GM11168 (cell line): Measurements from ENCODE around the gene TBX19.

Source experiments
- in situ Hi-C: fragments of 300-500 bp; cut with MboI; formaldehyde crosslinking; loops from one replicate; pipeline ENCODE4 v1.12.0; 2022; ENCODE audit warnings: low sequenced_read_pairs; ENCODE audit not compliant: unreplicated experiment

Gene TBX19

DNA sequence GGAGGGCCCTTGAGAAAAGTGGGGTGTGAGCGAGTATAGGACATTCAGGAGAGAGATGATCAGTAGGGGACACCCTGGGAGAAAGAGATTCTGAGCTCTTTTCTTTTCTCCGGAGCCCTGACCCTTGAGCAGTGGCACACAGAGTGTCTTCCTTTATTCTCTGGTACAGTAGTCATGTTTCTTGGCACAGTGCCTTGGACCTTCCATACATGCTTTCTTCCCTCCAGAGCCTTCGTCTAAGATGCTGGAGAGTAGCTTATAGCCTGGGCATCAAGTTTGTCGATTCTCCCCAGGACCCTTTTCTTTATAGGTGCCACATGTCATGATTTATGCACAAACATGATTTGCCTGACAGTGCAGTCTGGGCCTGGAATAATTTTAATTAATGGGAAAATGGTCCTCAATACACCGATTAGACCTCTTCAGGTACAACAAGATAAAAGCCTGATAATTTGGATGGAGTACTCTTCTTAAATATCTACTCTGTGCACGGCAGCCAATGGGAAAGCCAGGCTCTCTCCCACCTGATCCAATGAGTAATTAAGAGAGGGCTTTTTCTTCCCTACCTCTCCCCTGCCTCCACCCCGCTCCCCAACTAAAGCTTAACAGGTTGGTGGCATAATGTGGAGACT lies at the start of gene TBX19:
TBX19 (plus strand) TSS at position 582 of the 632 bp plus-strand sequence. CDS start 214 bp downstream, outside the sequence.
- in situ Hi-C loops, result no loop called here

DNA sequence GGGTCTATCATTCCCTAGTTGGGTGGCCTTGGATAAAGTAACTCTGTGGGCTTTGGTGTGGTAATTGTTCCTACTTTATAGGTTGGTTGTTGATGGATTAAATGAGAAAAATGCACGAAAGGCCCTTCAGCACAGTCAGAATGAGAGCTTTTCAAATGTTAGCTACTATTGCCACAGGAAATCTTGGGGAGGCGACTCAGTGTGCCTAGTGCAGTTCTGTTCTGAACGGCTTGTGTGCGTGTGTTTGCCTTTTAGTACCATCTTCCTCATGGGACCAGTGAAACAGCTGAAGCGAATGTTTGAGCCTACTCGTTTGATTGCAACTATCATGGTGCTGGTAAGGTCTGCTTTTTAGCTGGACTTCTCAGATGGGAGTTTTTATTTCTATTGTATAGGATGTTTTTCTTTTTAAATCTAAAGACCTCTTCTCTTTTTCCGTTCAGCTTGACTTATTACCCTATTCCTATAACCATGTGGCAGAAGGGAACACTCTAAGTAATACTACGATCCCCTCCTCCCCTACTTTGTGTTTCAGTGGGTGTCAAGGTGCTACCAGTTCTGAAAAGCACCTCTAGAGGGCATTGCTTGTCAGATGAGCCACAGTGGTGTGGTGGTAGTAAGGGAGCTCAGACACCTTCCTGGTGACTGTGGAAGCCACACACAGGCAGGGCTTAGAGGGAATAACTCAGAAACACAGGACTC lies 45.7 kb upstream of the TBX19 start:
- in situ Hi-C loops, result no loop called here

DNA sequence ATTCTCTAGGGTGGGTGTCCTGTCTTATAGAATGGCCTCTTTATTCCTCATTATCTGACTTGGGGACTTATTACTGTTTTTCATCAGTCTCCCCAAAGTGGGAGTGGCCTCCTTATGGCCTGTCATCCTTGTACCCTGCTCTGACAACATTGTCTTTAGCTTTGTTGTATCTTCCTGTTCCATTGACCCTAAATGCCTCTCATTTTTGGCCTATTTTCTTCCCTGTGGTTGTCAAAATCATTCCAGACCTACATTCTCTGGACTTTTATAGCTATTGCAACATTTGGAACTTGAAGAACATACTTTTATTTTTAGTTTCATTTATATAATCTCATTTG lies 45.2 kb upstream of the TBX19 start:
- in situ Hi-C loops, result no loop called here

DNA sequence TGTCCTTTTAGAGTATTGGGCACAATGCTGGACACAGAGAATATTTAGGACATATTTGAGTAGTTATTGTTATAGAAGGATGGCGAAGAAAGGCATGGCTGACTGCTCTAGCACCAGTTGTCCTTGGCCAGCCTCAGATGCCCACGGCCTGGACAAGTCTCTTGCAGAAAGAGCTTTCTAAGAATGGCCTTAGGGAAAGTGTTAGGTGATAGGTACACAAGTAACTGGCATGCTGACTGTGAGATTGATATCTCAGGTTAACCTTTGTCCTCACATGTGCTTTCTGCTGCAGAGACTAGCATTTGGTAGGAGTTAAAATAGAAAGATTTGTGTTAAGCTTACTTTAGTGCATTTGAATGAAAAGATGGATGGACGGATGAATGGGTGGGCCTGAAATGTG lies 44.7 kb upstream of the TBX19 start:
- in situ Hi-C loops, result no loop called here

DNA sequence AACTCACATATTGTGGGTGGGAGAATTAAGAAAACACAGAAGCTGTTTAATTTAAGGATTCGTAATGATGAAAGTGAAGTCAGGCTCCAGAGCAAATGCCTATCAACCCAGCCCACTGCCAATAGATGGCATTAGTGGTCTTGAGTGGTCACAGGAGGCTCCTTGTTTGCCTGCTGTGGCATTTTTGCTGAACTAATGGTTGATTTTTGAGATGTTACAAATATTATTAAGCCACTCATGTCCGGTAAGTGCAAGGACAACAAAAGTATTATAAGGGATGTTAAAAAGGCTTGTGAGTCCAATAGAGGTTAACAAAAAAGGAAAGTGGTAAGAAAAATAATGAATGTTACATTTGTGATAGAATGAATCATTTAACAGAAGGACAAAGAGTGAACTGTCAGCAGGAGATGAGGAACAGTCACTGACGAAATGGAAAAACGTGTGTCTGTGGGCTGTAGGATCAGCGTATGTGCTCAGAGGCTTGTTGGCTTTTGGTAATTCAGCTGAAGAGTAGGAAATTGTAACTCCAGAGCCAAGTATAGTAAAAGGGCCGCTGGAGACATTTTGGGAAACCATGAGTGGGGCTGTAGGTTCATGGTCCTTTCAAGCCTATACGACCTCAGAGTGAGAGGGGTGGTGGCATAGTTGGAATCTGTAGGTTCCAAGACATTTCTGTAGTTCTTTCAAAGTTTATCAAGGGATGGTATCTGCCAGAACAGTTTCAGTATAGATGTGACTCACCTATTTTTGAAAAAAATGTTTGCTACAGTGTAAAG lies 43.7 kb upstream of the TBX19 start:
- in situ Hi-C loops, result no loop called here

DNA sequence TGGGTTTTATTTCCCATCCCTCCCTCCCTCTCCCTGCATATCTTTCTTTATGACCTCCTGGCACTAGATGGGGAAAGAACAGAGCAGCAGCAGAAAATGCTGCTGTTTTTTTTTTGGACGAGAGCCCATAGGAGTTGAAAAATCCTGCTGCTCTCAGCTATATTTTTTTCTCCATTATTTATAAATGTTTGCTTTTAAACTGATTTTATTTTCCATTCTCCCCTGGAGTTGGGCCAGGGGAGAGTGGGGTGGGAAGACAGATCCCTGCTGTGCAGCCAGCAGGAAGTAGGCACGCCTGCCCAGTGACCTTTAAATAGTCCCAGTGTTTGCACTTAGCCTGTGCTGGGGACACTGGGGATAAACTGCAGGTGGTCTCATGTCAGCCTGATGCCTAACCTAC lies 37.5 kb upstream of the TBX19 start:
- in situ Hi-C loops, result no loop called here

DNA sequence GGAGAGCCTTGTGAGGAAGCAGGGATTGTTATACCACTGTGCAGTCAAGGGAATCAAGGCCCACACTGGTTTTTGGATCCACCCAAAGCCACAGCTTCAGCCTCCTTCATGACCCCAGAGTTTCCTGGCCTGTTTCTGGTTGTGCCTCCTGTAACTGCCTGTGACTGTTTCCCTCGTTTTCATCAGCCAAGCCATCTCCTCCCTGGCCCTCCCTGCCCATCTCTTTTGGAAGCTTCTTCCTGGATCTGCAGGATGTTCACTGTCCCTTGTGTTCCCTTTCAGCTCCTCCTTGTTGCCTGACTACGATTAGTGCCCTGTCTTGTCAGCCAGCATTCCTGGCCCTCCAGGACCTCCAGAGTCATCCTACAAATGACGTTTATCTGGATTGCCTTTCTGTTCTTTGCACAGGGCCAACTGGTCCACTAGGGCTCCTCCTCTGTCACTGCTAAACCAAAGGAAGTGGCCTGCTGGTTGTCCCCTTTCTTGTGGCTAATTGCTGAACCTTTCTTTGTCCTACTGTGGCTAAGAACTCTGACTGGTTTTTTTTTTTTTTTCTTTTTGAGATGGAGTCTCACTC lies 37.0 kb upstream of the TBX19 start:
- in situ Hi-C loops, result no loop called here

DNA sequence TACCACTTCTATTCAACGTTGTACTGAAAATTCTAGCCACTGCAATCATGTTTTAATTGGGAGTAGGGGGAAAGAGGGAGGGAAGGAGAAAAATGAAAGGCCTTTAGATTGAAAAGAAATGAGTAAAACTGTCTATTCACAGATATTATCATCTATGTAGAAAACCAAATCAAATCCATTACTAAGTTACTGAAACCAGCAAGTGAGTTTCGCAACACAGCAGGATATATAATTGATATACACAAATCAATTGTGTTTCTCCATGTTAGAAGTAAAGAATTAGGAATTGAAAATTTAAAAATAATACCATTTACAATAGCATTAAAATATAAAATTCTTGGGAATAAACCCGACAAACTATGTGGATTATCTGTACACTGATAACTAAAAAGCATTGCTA lies 35.6 kb upstream of the TBX19 start:
- in situ Hi-C loops, result no loop called here

DNA sequence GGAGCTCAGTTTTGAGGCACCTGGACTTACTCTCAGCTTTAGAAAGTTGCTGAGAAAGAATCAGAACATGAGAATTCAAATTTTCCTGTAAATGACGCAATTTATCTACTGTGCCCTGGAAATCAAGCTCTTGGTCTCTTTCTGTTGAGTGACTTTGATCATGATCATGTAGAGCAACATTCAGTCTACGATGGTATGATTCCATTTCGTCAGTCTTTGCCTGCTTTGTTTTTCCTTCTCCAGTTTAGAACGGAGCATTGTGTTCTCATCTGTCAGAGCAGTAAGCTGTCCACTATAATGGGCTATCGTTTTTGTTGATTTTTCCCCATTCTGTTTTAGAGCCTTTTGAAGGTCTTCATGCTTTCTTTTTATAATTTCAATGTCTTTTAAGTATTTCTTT lies 34.2 kb upstream of the TBX19 start:
- in situ Hi-C loops, result no loop called here

DNA sequence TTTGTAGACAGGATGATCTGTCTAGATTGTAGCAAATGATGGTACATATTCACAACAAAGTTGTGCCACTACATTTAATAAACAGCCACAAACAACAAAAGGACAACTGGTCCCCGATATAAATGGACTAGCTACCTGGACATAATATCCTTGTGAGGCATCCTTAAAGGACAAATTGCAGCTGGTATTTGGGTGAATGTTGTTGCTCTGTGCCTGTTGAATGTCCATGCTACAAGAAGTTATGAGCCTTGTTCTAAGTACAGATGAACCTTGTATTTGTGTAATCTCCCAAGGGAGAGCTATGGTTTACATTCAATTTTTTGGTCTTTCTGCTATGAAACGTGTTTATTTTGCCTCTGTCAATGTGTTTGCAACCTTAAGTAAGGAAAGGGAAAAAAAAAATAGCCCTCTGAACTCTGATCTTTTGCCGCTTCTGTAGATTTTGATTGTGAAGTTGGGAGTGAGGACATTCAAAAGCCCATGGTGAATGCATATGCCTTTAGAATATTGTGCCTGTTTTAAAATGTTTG lies 28.4 kb upstream of the TBX19 start:
- in situ Hi-C loops, result no loop called here

DNA sequence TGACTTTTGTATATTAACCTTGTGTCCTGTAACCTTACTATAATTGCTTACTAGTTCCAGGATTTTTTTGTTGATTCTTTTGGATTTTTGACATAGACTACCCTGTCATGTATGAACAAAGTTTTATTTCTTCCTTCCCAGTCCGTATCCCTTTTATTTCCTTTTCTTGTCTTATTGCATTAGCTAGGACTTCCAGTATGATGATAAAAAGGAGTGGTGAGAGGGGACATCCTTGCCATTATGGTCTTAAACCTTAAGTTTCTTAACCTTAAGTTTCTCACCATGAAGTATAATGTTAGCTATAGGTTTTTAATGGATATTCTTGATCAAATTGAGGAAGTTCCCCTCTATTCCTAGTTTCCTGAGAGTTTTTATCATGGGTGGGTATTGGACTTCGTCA lies 24.5 kb upstream of the TBX19 start:
- in situ Hi-C loops, result no loop called here

DNA sequence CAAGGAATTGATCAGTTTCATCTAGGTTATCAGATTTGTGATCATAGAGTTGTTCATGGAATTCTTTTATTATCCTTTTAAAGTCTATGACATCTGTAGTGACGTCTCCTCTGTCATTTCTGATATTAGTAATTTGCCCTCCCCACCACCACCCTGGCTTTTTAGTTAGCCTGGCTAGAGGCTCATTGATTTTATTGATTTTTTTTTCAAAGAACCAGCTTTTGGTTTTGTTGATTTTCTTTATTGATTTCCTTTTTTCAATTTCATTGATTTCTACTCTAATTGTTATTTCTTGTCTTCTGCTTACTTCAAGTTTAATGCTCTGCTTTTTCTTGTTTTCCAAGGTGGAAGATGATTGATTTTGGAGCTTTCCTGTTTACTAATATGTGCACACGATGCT lies 23.3 kb upstream of the TBX19 start:
- in situ Hi-C loops, result no loop called here

DNA sequence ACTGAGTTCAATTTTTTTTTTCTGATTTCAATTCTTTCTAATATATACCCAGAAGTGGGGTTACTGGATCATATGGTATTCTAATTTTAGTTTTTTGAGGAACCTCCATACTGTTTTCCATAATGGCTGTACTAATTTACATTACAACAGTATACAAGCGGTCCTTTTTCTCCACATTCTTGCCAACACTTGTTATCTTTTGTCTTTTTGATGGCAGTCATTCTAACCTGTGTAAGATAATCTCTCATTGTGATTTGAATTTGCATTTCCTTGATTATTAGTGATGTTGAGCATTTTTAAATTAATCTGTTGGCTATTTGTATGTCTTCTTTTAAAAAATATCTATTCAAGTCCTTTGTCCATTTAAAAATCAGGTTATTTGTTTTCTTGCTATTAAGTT lies 21.1 kb upstream of the TBX19 start:
- in situ Hi-C loops, result no loop called here

DNA sequence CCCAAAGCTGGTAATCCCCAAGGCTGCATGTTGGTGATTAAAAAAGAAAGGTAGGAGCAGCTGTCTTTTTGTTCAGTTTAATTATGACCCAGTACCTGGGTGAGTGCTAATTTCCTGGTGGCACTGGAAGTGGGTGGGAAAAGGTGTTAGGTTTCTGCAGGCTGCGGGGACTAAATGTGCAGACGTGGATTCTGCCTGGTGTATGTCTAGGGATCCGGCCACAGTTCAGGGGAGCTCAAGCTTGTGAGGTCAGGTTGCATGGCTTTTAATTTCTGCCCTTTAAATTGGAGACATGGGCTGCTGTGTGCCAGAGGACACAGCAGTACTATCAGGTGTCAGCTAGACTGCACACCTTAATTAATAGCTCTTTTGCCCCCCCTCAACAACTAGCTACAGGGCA lies 20.3 kb upstream of the TBX19 start:
- in situ Hi-C loops, result no loop called here

DNA sequence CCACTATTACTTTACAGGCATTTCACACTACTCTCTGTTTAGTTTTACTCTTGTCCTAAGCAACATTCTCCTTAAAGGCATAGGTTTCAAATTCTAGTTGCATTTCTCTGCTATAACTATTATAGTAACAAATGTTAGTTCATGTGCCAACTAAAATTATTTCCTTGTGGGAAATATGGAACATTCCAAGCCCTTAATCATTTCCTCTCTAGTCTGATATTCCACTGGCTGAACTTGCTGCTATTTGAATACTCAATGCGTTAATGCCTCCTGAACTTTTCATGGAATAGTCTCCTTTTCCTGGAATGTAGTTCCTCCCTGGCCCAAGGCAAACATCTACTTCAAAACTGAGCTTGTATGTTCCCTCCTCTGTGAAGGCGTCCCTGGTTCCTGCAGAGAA lies 19.3 kb upstream of the TBX19 start:
- in situ Hi-C loops, result no loop called here

DNA sequence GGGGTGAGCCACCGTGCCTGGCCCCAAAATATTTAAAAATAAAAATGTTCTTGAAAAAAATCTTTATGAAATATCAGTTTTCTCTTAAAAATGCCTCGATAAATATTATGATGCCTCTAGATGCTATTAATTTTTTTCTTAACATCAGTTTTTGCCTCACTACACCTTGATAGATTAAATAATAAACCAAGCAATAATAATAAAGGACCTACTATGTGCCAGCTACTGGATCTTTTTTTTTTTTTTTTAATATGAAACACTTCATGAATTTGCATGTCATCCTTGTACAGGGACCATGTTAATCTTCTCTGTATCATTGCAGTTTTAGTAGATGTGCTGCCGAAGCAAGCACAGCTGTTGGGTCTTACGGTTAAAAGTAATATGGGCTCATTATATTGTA lies 17.5 kb upstream of the TBX19 start:
- in situ Hi-C loops, result no loop called here

DNA sequence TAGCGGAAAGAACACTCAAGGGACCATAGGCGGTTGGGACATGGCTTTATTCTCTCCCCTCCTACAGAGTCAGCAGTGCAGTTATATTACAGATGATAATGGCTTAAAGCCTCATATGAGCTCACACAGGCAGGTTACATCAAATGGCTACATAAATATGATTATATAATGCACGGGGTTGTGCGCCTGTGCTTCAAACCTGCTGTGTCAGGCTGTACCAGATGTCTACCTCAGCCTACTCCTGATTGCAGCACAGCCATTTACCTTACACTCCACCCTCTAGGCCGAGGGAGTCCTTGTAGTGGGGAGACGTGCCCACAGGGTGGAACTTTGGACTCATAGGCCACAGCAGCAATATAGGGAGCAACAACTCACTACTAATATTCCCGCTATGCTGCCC lies 16.4 kb upstream of the TBX19 start:
- in situ Hi-C loops, result no loop called here

DNA sequence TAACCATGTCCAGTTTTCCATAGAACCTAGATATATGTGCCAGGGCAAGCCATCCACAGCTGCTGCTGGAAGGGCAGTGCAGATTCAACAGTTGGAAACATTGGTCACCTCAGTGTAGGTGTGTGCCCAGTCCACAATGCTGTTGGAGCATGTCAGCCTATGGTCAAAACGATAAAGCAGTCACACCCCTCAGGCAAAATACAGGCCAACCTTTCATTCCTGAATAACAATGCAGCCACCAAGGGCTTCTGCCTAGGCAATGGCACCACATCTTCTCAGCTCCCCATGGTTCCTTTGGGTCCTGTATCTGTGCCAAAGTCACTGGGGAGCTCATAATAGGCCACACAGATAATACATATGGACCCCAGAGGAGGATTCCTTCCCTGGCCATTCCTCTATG lies 15.1 kb upstream of the TBX19 start:
- in situ Hi-C loops, result no loop called here

DNA sequence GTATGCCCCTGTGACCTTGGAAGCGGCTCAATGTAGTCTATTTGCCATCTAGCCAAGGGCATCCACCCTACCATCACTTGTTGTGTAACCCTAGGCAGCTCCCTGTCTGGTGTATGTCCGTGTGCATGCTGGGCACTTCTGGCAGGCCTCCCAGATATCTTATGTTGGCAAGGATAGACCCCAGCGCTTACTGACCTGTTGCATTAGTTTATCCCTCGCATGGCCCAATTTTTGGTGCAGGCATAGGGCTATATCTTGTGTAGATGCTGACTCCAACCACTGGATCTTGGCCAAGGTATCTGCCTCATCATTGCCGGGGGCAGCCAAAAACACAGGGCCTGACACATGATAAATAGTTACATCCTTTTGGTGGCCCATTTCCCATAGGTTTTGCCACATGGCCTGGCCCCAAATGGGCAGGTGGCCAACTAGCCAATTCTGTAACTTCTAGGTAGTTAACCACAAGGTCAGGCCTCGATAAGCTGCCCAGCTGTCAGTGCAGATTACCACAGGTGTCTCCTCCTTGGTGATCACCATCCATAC lies 14.0 kb upstream of the TBX19 start:
- in situ Hi-C loops, result no loop called here

DNA sequence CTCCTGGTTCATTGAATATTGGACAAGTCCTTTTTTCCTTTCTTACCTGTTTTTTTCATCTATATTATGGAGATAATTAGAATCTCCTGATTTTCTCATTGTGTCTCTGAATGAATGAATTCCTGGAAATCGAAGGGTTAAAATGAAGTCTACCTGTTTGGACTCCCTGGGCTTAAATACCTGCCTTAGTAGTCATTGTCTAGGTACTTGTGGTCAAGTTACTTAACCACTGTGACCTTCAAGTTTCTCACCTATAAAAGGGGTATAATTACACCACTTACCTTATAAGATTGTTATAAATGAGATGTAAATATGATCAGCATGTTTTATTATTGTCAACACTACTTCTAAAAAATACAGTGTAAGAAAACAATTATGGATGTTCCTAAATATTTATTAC lies 9.0 kb upstream of the TBX19 start:
- in situ Hi-C loops, result no loop called here

DNA sequence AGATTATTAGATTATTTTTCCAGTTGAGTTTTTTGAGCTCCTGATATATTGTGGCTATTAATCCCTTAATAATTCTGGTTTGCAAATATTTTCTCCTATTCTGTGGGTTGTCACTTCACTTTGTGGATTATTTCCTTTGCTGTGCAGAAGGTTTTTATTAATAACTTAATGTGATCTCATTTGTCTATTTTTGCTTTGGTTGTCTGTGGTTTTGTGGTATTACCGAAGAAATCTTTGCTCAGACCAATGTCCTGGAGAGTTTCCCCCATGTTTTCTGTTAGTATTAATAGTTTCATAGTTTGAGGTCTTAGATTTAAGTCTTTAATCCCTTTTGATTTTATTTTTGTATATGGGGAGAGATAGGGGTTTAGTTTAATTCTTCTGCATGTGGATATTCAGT lies 7.1 kb upstream of the TBX19 start:
- in situ Hi-C loops, result no loop called here
